Loucy (cell line): ENCODE results near the gene FGD5.

ENCODE experiments used
- H2AFZ ChIP-seq: fragments of 200-600 bp; sonication (generic); 2 replicates; pipeline ENCODE4 v1.6.0; 2016; ENCODE audit warnings: antibody characterized with exemption, mild to moderate bottlenecking, low read length, moderate library complexity
- H3F3A ChIP-seq: fragments of 200-600 bp; 2 replicates; pipeline ENCODE4 v1.6.0; 2016; ENCODE audit warnings: antibody characterized with exemption, low read depth, mild to moderate bottlenecking
- H3K27me3 ChIP-seq: fragments of 200-600 bp; sonication (generic); 2 replicates; pipeline ENCODE4 v1.6.1; 2014; ENCODE audit warnings: low read length, mild to moderate bottlenecking; ENCODE audit not compliant: insufficient read depth, poor library complexity, severe bottlenecking
- H3K36me3 ChIP-seq: fragments of 200-600 bp; sonication (generic); 2 replicates; pipeline ENCODE4 v1.6.1; 2016; ENCODE audit warnings: low read length; ENCODE audit not compliant: insufficient read depth
- H3K4me1 ChIP-seq: fragments of 200-600 bp; sonication (generic); 2 replicates; pipeline ENCODE4 v1.5.1; 2014; ENCODE audit warnings: low read length, mild to moderate bottlenecking; ENCODE audit not compliant: insufficient read depth, poor library complexity, severe bottlenecking
- H3K4me2 ChIP-seq: fragments of 200-600 bp; sonication (generic); 2 replicates; pipeline ENCODE4 v1.6.0; 2014; ENCODE audit warnings: antibody characterized with exemption, low read length, low read depth, mild to moderate bottlenecking; ENCODE audit not compliant: poor library complexity, severe bottlenecking
- H3K4me3 ChIP-seq: fragments of 200-600 bp; sonication (generic); 2 replicates; pipeline ENCODE4 v1.5.1; 2014; ENCODE audit warnings: low read length, mild to moderate bottlenecking, mixed read lengths; ENCODE audit not compliant: poor library complexity, severe bottlenecking
- H3K79me2 ChIP-seq: fragments of 200-600 bp; sonication (generic); 2 replicates; pipeline ENCODE4 v1.6.1; 2014; ENCODE audit warnings: low read length; ENCODE audit not compliant: insufficient read depth
- H3K9ac ChIP-seq: fragments of 200-600 bp; sonication (generic); 2 replicates; pipeline ENCODE4 v1.6.0; 2014; ENCODE audit warnings: mild to moderate bottlenecking, low read depth, low read length, moderate library complexity; ENCODE audit not compliant: poor library complexity, severe bottlenecking
- H3K9me2 ChIP-seq: fragments of 200-600 bp; sonication (generic); replicated peaks from 2 replicates; pipeline ENCODE4 v1.6.1; 2016; ENCODE audit warnings: low read depth, low read length, mixed read lengths
- H3K9me3 ChIP-seq: fragments of 200-600 bp; sonication (generic); 2 replicates; pipeline ENCODE4 v1.6.1; 2014; ENCODE audit warnings: mild to moderate bottlenecking, antibody characterized with exemption, low read length, low read depth; ENCODE audit not compliant: insufficient read depth
- H4K20me1 ChIP-seq: fragments of 200-600 bp; sonication (generic); 2 replicates; pipeline ENCODE4 v1.6.0; 2014; ENCODE audit warnings: antibody characterized with exemption, low read length, mild to moderate bottlenecking; ENCODE audit not compliant: insufficient read depth, poor library complexity, severe bottlenecking
- CTCF ChIP-seq: fragments of 200-600 bp; sonication (generic); conservative IDR thresholded peaks from 2 replicates; pipeline ENCODE4 v1.5.1; 2014; ENCODE audit warnings: mild to moderate bottlenecking, antibody characterized with exemption, low read length
- EZH2phosphoT487 ChIP-seq: fragments of 200-600 bp; IDR thresholded peaks from 2 replicates; pipeline ENCODE4 v1.6.1; 2018; ENCODE audit warnings: antibody characterized with exemption, mild to moderate bottlenecking, moderate library complexity, borderline replicate concordance

The FGD5 gene

GRCh38 chr3:14946236-14946635 lies 127.5 kb downstream of the FGD5 start:
- H3K4me3 ChIP-seq = peak overlapping the region; percentile 98
- TF ChIP-seq EZH2phosphoT487 (no peak), CTCF (no peak)
- H3F3A ChIP-seq = peaks cover 13% of the 10 kb centered on the region; the same call in 1 of the 2 replicates
- H3K79me2 ChIP-seq = peaks cover 72% of the 10 kb centered on the region
- H3K36me3 ChIP-seq = peaks cover 25% of the 10 kb centered on the region; the same call in 1 of the 2 replicates
- peaks cover 38% of the 10 kb centered on the region for H3K4me1 ChIP-seq
- H3K9ac ChIP-seq = peak overlapping the region; percentile 94
- H3K9me3 ChIP-seq = no peaks in the 10 kb centered on the region
- H3K4me2 ChIP-seq = peak overlapping the region; percentile 95
- H2AFZ ChIP-seq = no peak overlapping the region
- H4K20me1 ChIP-seq = peaks cover 61% of the 10 kb centered on the region
- no peaks in the 10 kb centered on the region for H3K9me2 ChIP-seq
- H3K27me3 ChIP-seq = no peaks in the 10 kb centered on the region

GRCh38 chr3:14946739-14947099 lies 128.0 kb downstream of the FGD5 start:
- H3F3A ChIP-seq = peaks cover 13% of the 10 kb centered on the region; the same call in 1 of the 2 replicates
- H3K9me3 ChIP-seq = no peaks in the 10 kb centered on the region
- H3K27me3 ChIP-seq = no peaks in the 10 kb centered on the region
- peaks cover 66% of the 10 kb centered on the region for H4K20me1 ChIP-seq
- no peak for TF ChIP-seq CTCF
- no peak for TF ChIP-seq EZH2phosphoT487
- H3K9me2 ChIP-seq = no peaks in the 10 kb centered on the region
- peaks cover 40% of the 10 kb centered on the region for H3K4me1 ChIP-seq
- H3K4me2 ChIP-seq = peak overlapping the region; percentile 95
- peak overlapping the region; percentile 94 for H3K9ac ChIP-seq
- H3K79me2 ChIP-seq = peaks cover 77% of the 10 kb centered on the region
- peak overlapping the region; percentile 89 for H2AFZ ChIP-seq
- H3K36me3 ChIP-seq = peaks cover 25% of the 10 kb centered on the region; the same call in 1 of the 2 replicates
- H3K4me3 ChIP-seq = peak overlapping the region; percentile 98

GRCh38 chr3:14947100-14947885 lies 128.5 kb downstream of the FGD5 start, which contains the start of gene NR2C2:
Gene NR2C2, plus strand, starts transcription at chr3:14947583. Its CDS starts 56,332 bp downstream, at chr3:15003915.
- H2AFZ ChIP-seq = peak within 1 kb of the TSS; percentile 89
- H3K36me3 ChIP-seq = peaks cover 25% of the 10 kb centered on the region; the same call in 1 of the 2 replicates
- H3K4me1 ChIP-seq = peaks cover 45% of the 10 kb centered on the region

More at GRCh38 chr3:14947100-14947885, 128.5 kb downstream of the FGD5 start, which contains the start of gene NR2C2:
- Histone ChIP-seq H3K9me2 (no peaks in the 10 kb centered on the region), H3K4me3 (peak within 1 kb of the TSS; percentile 98), H3F3A (peaks cover 13% of the 10 kb centered on the region; the same call in 1 of the 2 replicates), H3K9ac (peak within 1 kb of the TSS; percentile 94), H3K4me2 (peak within 1 kb of the TSS; percentile 95), H3K79me2 (peaks cover 83% of the 10 kb centered on the region), H3K9me3 (no peaks in the 10 kb centered on the region), H4K20me1 (peaks cover 71% of the 10 kb centered on the region), H3K27me3 (no peaks in the 10 kb centered on the region)
- no peak for TF ChIP-seq EZH2phosphoT487
- no peak for TF ChIP-seq CTCF
